ENCODE results near the gene CCDC85B. TPM values are rescaled to one million over a fixed set of nuclear protein-coding genes. Genes with fewer than 3 reads are reported as not detected.

The CCDC85B gene
- total and polyA plus RNA-seq, 2 of the 8 experiments (the other 6 are each of a cell fraction or from before 2014, with no cell fraction given) = 19.8 to 30.8 TPM

DNA sequence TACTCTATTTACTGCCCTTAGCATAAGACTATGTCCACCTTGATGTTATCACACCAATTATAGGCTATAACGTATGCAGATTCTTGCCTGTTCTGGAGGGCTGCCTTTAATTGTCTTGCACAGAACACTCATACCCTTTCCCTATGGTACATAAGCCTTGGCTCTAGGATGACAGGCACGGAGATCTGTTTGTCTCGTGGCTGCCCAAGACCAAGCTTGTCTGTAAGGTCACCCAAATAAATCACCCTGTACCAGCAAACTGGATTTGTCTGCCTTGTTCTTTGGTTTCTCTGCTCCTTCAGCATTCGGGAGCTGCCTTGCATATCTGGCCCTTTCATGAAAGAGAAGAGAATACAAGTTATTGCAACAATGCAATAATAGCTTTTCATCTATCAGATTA is 47.3 kb downstream of the CCDC85B start:
- Histone ChIP-seq H3K27me3 (replicated peaks in 1 of 4; ENCODE audit: control insufficient read depth in 3 of 4, extremely low read depth in 1 of 4, insufficient read depth in 3 of 4, low read length in 3 of 4) (no peaks in the 10 kb centered on the region), H3K4me1 (replicated peaks in 1 of 4; ENCODE audit: control insufficient read depth in 3 of 4, insufficient read depth in 4 of 4, low read length in 3 of 4) (peaks cover 0 to 4% (median 0%) of the 10 kb centered on the region in 4 experiments; a peak in 2 of 7 replicates), H3K79me1 (ENCODE audit: low read depth, low read length) (no peaks in the 10 kb centered on the region), H3K9ac (replicated peaks in 1 of 4; ENCODE audit: extremely low read depth in 1 of 4, low read depth in 3 of 4, low read length in 3 of 4) (no peak overlapping the region), H2AK5ac (ENCODE audit: low read depth, low read length) (no peak overlapping the region), H3K4me2 (ENCODE audit: insufficient read depth in 1 of 2, low read depth in 2 of 2, low read length in 2 of 2) (no peak overlapping the region), H4K8ac (ENCODE audit: extremely low read depth, insufficient read depth, low read length) (no peak overlapping the region), H3K23ac (ENCODE audit: insufficient read length) (no peak overlapping the region), H3K27ac (ENCODE audit: low read depth, low read length) (no peak overlapping the region), H3K36me3 (ENCODE audit: control insufficient read depth in 2 of 4, insufficient read depth in 4 of 4, low read length in 3 of 4) (no peaks in the 10 kb centered on the region), H4K20me1 (replicated peaks in 1 of 2; ENCODE audit: control insufficient read depth in 1 of 2, insufficient read depth in 2 of 2, low read length in 2 of 2) (no peaks in the 10 kb centered on the region), H3K23me2 (ENCODE audit: low read depth, low read length) (no peaks in the 10 kb centered on the region), H2BK5ac (ENCODE audit: low read depth, low read length) (no peak overlapping the region; the same call in 1 of the 2 replicates), H3K4ac (replicated peaks; ENCODE audit: insufficient read length, low read depth, low read length) (no peak overlapping the region), H3K9me3 (ENCODE audit: insufficient read depth in 2 of 2, low read depth in 1 of 2, low read length in 1 of 2) (no peaks in the 10 kb centered on the region), H3K79me2 (ENCODE audit: control insufficient read depth in 1 of 2, insufficient read depth in 2 of 2, low read length in 2 of 2) (no peaks in the 10 kb centered on the region), H3K18ac (ENCODE audit: extremely low read depth, low read length) (no peak overlapping the region), H2AFZ (ENCODE audit: low read length) (no peak overlapping the region), H2BK120ac (replicated peaks; ENCODE audit: low read depth, low read length) (no peak overlapping the region), H3K4me3 (ENCODE audit: extremely low read depth in 1 of 4, insufficient read depth in 2 of 4, low read depth in 3 of 4, low read length in 4 of 4) (no peak overlapping the region), H2BK15ac (ENCODE audit: low read length) (no peak overlapping the region), H4K5ac (ENCODE audit: insufficient read length, low read depth, low read length) (no peak overlapping the region), H3K14ac (ENCODE audit: insufficient read length) (no peak overlapping the region), H4K91ac (replicated peaks; ENCODE audit: insufficient read length, low read length) (no peak overlapping the region), H3K56ac (replicated peaks; ENCODE audit: insufficient read length, low read depth, low read length) (no peak overlapping the region), H2BK12ac (ENCODE audit: low read depth, low read length) (no peak overlapping the region), H2BK20ac (ENCODE audit: low read length) (no peak overlapping the region)
- WGBS, 2 experiments (ENCODE audit: extremely low coverage in 1 of 2, insufficient coverage in 1 of 2, insufficient read length in 1 of 2, insufficient replicate concordance in 2 of 2, low coverage in 1 of 2, low lambda C conversion rate in 2 of 2, missing lambda C conversion rate in 1 of 2) = 78% methylated on average over 4 of the region's 4 CpGs; no CpG with 5 or more reads in 1 of the 2 experiments
- DNase-seq (ENCODE audit: low read depth in 1 of 2, low spot score in 2 of 2) = no peak
- no peak for FAIRE-seq
- POLR2A ChIA-PET (ENCODE audit: partially characterized antibody) = interaction anchor here (0.7 to 2.7 kb wide), 7 partner anchors 8 to 51 kb away, joined by 3 to 10 read pairs (median 3); partner anchors contain the start of gene C11orf68
- no peak for TF ChIP-seq SP2 (IDR thresholded peaks at IDR 0.05; ENCODE audit: low read length)
- TF ChIP-seq TCF12 (IDR thresholded peaks at IDR 0.05; ENCODE audit: low read depth, low read length) = no peak
- TF ChIP-seq POLR2AphosphoS5 (IDR thresholded peaks at IDR 0.05; ENCODE audit: low read depth, low read length) = no peak
- TF ChIP-seq FOSL1 (IDR thresholded peaks at IDR 0.05; ENCODE audit: insufficient read depth, low read depth, low read length) = no peak
- TF ChIP-seq CEBPB (IDR thresholded peaks at IDR 0.05; ENCODE audit: low read depth, low read length) = no peak
- CTCF ChIA-PET (ENCODE audit: partially characterized antibody) = interaction anchor here (0.6 to 3.7 kb wide), 7 partner anchors 29 to 269 kb away, joined by 3 to 12 read pairs (median 3); partner anchors contain the start of gene FIBP

Data from H1 (cell line).